AG20443 (cell line): ENCODE data around the gene CPED1.

Experiments
- DNase-seq: peaks from one replicate; pipeline ENCODE4 v3.0.0; 2012; ENCODE audit warnings: low spot score, mixed read lengths

Gene CPED1

DNA sequence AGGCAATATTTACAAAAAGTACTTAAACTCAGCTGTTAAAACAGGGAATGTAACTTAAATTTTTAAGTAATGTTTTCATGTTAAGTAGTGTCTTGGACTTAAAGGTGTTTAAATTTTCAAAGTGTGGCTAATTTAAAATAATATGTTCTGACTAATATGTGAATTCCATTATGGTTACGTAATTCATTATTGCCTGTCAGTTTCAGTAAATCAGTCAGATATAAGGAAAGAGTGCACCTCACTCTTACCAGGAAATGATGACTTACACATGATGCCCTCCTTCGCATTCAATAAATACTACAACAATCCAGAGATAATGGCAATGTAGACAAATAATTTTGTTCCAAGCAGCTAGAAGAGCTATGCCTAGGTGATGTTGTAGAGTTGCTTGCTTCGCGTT lies 271.3 kb downstream of the CPED1 start:
- no peak for DNase-seq

DNA sequence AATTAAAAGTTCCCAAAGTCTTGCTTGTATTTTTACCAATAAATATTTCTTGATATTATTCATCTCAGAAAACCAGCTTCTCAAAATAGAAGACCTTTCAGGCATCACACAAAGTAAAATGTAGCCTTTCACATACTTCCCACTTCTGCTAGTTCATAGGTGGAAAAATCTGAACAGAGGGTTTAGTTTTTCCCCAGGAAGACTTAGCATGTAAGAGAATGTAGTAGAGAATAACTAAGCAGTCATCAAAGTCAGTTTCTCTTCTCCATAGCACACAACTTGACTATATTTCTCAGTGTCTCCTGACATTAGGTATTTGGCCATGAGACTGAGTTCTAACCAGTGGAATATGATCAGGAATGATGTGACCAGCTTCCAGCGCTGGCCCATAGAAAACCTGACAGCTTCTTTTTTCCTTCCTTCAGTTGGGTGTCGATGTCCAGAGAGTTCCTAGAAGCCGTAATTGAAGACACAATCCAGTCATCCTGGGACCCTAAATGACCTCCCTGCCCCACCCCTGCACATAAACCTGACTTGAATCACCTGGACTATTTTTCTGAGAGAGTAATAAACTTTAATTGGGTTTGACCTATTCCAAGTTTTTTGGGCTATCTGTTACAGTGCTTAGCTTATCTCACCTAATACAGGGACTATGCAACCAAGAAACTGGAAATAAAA lies 272.8 kb downstream of the CPED1 start:
- DNase-seq: no peak

DNA sequence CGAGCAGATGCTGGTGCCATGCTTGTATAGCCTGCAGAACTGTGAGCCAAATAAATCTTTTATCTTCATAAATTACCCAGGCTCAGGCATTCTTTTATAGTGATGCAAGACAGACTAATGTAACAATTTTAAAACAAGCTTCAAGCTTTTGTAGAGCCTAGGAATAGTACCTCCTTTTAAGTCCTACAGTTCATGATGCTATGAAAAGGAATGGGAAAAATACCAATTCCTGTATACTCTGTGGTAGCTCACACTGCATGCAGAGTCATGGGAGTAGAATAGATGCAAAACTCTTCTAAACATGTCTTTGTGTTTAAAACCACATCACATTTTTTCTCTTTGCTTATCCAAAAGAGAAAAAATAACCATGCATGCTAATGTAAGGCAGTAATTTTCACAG lies 273.7 kb downstream of the CPED1 start:
- DNase-seq: no peak

DNA sequence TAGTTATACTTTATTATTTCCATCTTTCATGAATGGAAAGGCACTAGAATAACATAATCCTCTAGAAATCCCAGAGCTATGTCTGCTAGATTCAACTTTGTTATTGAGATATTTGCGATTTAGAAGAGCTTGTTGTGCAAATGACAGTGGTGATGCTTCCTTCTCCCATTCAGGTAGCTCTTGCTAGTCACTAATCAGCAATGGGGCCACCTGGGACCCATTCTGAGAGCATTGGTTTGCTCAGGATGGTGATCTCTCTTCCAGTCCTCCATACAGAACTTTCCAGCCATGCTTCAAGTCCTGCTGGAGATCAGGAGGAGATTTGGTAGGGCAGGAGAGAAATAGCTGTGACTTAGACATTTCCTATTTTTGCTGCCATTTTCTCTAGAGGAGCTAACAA lies 274.5 kb downstream of the CPED1 start:
- no peak for DNase-seq

DNA sequence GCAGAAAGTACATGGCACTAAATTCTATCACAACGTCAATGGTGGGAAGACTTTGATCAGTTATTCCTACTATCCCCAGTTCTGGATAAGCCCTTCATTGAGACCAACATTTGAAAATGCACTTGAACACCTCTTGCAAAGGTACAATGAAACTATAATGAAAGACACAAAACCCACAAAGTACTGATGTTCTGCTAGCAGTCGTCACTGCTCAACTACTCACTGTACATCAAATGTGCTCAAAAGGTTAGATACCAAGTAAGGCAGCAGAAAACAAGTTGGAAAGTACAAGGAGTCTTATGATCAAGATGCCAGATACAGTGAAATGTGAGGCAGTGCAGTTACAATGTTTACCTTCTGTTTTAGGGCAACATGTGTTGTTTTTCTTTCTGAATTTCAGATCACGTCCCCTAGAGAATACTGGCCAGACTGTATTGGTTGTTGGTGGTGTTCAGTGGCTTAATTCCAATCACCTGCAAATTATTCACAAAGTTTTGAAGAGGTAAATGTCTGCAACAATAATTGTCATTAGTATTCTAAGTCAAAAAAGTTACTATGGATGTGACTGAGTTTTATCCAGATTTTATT lies 277.9 kb downstream of the CPED1 start:
- no peak for DNase-seq

DNA sequence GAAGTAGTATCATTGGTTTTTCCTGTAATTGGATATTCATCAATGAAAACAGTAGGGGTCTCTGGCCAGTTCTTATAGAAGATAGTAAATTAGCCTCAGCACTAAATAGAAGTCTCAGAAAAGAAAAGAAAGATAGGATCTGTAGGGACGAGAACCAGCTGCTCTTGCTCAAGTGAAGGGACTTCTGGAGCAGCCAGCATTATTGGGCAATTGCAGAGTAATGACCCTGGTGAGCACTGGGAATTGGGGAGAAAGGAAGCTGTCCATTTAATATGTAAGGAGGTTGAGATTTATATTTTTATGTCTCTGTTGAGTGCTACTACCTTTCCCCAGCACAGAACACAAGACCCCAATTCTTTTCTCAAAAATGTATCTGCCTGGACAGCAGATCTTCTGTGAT lies 279.1 kb downstream of the CPED1 start:
- no peak for DNase-seq

DNA sequence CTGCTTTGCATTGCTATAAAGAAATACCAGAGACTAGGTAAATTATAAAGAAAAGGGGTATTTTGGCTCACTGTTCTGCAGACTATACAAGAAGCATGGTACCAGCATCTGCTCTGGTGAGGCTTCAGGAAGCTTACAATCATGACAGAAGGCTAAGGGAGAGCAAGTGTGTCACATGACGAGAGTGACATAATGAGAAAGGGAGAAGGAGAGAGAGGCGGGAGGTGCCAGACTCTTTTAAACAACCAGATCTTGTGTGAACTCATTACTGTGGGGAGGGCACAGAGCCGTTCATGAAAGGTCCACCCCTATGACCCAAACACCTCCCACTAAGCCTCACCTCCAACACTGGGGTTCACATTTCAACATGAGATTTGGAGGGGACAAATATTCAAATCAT lies 281.3 kb downstream of the CPED1 start:
- no peak for DNase-seq

DNA sequence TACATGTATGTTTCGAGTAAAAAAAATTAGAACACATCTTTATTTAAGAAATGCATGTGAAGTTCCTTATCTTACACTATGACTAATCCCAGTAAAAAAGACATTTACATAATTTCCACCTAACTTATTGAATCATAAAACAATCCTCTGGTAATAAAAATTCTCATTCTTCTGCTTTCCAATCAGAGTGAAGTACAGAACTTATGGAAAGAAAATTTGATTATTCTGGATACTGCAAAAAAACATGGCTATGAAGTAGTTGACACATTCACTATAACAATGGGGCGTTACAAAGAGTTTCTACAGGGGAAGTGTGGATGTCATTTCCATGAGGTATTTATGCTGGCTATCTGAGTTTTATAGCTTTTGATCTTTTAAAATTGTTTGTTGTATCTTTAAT lies 282.6 kb downstream of the CPED1 start:
- no peak for DNase-seq

DNA sequence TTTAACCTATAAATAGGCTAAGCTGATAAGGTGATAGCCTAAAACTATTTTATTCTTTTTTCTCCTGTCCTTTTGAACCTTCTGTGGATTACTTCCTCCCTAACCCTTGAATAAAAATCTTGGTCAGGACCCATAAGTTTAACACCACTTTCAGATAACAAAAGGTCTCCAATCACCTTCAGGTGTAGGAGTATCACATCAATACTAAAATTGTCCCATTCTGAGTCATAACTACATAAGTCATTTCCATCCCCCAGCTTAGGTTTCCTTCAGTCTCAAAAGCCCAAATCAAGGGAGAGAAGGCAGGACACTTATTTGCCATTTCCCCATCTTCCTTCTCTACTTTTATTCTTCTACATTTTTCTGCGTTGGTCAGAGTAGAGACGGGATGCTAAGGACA lies 283.4 kb downstream of the CPED1 start:
- DNase-seq: no peak

DNA sequence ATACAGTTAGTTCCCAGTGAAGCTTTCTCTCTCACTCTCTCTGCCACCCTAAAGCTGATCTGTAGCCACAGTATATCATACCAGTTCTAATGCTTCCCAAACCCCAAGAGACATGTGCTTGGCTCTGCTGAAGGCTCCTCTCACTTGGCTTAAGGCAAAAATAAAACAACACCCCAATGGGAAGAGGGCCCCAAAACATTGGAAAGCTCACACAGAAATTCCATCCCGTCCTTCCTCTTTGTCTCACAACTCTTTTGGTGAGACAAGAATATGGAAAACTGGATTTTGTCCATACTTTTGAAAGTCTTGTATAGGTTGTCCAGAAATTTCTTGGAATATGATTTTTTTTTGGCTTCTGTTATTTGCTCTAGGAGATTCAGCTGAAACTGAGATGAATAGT lies 284.2 kb downstream of the CPED1 start:
- no peak for DNase-seq

DNA sequence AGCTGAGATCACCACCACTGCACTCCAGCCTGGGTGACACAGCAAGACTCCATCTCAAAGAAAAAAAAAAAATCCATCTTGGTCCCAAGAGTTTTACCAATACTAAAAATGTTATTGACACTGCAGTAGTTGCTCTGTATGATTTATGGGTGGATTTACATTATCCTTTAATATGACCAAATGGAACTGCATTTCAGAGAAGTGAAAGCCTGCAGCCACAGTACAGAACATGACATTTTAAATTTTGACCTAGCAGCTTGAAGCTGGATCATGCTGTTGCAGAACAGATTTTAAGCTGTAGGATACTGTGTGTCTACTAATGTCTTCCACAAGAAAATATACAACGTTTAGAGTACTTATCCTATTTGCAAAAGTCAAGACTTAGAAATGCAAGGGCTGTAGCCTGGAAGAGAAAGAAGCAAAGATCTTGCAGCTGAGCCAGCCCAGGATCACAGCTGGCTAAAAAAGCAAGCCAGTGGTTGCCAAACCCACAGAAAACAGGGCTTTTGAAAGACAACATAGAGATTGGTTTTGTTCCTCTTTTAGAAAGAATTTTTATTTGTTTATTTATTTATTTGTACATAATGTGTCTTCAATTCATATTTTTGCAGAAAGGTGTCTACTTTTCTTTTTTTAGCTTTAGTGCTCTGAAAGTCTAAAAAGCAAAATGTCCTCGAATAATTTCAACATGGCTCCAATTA lies 285.1 kb downstream of the CPED1 start:
- peak; percentile 22 for DNase-seq

DNA sequence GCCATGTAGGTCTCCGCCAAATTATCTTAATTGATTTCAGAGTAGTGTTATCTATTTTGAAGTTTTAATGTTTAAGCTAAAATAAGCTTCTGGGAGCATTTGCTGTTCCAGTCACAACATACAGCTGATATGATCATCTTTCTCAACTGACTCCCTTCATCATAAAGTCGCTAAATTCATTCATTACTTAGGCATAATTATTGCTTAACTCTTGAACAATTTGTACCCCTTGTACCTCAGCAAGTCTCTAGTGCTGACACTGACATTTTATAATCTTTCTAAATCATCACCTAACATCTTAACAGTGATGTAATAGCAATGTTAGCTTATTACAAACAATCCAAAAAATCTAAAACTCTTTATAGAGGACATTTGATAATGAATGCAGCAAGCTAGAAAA lies 286.0 kb downstream of the CPED1 start:
- DNase-seq: no peak

DNA sequence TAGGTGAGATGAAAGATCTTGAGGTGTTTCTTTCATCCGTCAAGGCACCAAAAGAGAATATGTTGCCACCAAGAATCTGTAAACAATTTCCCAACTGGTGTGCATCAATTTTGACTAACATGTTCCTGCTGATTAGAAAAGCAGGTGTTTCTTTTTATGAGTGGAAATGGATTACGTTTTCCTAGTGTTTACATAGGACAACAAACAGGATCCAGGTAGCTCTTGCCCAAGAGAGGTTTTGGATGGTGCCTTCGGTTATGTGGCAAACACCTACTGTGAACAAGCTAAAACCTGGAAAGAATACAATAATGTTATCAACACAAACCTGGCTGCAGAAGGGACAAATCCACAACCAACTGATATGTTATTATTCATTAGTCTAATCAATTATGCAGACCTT lies 286.7 kb downstream of the CPED1 start:
- DNase-seq: no peak

DNA sequence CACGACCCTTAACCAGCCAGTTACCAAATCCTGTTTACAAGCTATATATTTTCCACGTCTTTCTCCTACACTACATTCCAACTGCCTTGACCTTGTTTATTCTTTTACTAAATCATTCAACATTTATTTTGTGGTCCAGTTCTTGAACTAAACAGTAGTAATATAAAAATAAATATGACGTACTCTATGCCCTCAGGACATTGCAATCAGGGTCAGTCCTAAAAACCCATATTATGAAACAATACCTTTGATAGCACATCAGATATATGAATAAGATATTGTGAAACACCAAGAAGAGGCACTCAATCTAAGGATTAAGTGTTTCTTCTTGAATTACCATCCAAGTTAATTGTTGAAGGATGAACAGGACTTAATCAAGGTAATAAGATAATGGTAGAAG lies 287.8 kb downstream of the CPED1 start:
- DNase-seq: no peak

DNA sequence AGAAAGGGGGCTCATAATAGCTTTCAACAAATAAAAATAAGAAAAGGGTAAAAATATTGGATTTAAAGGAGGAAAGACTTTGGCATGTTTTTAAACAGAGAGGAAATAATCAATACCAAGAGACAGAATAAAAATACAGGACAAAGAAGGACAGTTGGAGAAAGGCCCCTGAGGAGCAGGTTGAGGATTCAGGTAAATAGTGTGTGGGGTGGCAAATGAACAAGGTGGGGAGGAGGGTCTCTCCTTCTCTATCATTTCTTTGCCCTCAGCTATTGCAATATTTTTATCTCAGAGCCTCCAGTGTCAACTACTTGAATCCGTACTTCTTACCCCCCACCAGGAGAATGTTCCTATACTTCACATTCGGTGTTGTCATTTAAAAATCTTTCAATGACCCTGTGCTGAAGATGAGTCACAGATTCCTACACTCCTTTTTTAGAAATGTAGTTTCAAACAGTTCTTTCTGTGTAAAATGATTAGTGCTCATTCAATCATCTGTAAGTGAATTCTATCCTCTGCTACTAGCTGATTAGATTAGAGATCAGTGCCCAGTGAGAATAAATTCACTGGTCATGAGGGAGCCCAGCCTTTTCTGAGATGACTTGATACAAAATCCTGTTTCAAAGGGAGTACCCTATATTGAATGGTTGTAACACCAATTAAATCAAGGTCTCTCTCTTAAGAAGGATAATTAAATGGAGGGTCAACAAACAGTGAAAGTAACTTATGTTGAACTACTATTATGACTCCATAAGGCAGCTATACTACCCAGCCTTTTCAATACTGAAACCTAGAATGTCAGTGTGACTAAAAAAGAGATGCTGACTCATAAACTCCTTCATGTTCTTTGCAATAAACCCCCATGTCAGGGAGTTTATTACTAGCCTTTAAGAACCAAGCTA lies 289.9 kb downstream of the CPED1 start:
- peak; percentile 25 for DNase-seq

DNA sequence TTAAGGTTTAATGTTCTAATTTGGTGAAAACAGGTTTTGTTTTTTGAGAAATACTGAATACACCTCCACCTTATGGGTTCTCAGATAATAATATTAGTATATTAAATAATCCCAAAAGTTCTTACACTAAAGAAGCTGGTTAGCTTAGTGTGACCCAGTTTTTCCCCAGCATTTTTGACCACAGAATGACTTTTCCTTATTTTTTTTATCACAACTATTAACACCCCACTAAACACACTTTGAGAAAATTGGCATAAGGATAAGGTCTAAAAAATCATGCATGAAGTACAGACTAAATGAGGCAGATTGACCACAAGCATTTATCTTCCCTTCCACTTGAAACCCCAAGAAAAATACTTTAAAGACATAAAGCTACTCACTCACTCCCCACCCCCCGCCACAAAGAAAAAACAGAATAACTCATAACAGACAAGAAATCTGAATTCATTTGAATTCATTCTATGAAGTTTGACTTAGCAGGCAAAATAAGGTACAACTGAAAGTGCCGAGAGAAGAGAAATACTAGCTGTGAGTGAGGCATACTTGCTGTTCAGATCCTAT lies 290.6 kb downstream of the CPED1 start:
- DNase-seq: no peak

DNA sequence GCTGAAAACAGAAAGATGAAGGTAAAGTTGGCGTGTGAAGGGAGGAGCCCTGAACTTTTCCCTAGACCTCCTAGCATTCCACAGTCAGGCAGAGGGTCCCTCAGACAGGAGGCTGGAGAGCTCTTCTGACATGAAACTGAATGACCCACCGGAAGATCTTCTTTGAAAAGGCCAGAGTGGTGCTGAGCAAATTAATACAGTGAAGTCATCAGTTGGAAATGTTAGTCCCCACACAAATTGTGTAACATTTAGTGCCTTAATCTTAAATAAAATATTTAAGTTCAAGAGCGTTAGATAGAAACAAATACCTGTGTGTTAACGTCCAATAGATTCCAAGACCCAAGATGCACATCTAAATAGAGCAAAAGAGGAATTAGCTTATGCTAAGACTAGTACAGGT lies 291.3 kb downstream of the CPED1 start:
- DNase-seq: no peak

DNA sequence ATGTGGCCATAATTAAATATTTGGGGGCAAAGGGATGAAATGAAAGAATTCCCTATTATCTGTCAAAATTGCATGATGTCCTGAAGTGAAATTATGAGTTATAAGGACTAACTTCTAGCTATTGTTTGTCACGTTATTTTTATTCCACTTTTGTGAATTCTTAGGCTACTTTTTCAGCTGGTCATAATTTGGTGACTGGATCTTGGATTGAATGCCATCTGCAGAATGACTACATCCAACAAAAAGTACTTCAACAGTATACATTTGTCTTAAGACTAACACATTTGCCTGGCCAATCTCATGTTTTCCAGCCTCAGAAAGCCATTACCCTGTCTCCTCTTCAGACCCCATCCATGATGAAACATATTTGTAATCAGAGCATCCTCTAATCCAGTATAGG lies 292.1 kb downstream of the CPED1 start:
- DNase-seq: no peak

DNA sequence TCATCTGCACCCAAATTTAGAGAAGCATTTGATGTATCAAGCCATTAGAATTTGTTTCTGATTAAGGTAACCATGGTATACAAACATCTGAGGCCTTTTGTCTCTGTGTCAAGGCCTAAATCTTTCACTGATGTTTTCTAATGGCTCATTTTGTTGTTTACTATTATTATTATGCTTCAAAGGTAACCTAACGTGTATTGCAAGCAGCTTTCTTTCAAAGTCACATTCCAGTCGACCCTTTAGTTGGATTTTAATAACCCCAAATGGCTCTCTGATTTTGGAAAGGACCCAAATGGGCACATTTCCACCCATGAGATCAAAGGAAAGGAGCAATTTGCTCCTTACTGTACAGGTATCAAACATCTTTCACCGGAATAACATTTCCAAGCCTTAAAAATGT lies 293.6 kb downstream of the CPED1 start:
- DNase-seq: no peak

DNA sequence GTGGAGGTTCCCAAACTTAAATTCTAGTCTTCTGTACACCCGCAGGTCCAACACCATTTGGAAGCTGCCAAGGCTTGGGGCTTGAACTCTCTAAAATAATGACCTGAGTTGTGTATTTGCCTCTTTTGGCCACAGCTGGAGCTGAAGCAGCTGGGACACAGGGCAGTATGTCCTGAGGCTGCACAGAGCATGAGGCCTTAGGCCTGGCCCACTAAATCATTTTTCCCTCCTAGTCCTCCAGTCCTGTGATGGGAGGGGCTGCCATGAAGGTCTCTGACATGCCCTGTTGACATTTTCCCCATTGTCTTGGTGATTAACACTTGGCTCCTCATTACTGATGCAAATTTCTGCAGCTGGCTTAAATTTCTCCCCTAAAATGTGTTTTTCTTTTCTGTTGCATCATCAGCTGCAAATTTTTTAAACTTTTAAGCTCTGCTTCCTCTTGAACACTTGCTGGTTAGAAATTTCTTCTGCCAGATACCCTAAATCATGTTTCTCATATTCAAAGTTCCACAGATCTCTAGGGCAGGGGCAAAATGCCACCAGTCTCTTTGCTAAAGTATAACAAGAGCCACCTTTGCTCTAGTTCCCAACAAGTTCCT lies 296.7 kb downstream of the CPED1 start:
- no peak for DNase-seq

DNA sequence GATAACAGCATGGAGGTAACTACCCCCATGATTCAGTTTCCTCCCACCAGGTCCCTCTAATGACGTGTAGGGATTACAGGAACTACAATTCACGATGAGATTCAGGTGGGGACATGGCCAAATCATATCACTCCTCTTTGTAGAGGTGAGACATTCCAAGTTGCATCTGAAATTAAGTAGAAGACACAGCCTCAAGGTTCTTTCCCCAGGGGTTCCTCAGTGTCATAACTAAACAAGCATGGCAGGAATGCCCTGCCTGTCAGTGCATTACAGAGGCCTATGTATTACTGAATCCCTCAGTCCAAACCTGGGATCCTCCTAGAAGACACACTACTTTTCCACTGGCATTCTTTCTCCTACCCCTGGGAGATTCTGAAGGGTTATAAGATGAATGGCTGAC lies 297.7 kb downstream of the CPED1 start:
- no peak for DNase-seq
